Tongue (tissue), 2 donors: Measurements from ENCODE around the gene SSR2. TPM values are rescaled to one million over a fixed set of nuclear protein-coding genes. Genes with fewer than 3 reads are reported as not detected.
"Not testable (repeated sequence)": the region's sequence is repeated elsewhere in the genome, so short reads cannot be mapped to it uniquely, and the experiment has no call there.

Experiments
- DNase-seq: peaks from one replicate; pipeline ENCODE4 v3.0.0-alpha.2; 2015
- total RNA-seq: library from RNA; depleted of rRNA; stranded (reverse); fragments of >200 nt; gene quantifications from one replicate; pipeline ENCODE4 v1.2.3, GENCODE V29; 2014

Gene SSR2
- total RNA-seq, 1 donor from 2014 or later, result 282 TPM

- DNase-seq, result no peak
Observed at GRCh38 chr1:155993595-155993994, 27.2 kb downstream of the SSR2 start.

- no peak for DNase-seq
Observed at GRCh38 chr1:155990005-155990739, 30.6 kb downstream of the SSR2 start.

GRCh38 chr1:155989242-155990004, 31.3 kb downstream of the SSR2 start:
- DNase-seq, result peak; percentile 91

- DNase-seq, result not testable (repeated sequence)
Observed at GRCh38 chr1:155984903-155985645, 35.7 kb downstream of the SSR2 start.

- no peak for DNase-seq
Observed at GRCh38 chr1:155984341-155984740, 36.4 kb downstream of the SSR2 start.

- DNase-seq, result peak; percentile 97
Observed at GRCh38 chr1:155983191-155984024, 37.3 kb downstream of the SSR2 start.

GRCh38 chr1:155982106-155982505, 38.6 kb downstream of the SSR2 start:
- no peak for DNase-seq

GRCh38 chr1:155981266-155982088, 39.3 kb downstream of the SSR2 start:
- no peak for DNase-seq

GRCh38 chr1:155979597-155980343, 41.0 kb downstream of the SSR2 start:
- peak; percentile 72 for DNase-seq

GRCh38 chr1:155978973-155979429, 41.8 kb downstream of the SSR2 start:
- DNase-seq, result peak; percentile 58

GRCh38 chr1:155978325-155978972, 42.3 kb downstream of the SSR2 start, which contains the start of gene ARHGEF2:
Gene ARHGEF2 (minus strand): TSS chr1:155978547. CDS start chr1:155978427, 120 bp downstream.
- DNase-seq, result peak; percentile 91

- peak; percentile 75 for DNase-seq
Observed at GRCh38 chr1:155977690-155978324, 42.9 kb downstream of the SSR2 start.

GRCh38 chr1:155976913-155977689, 43.6 kb downstream of the SSR2 start:
- no peak for DNase-seq

GRCh38 chr1:155976062-155976912, 44.5 kb downstream of the SSR2 start:
- peak; percentile 95 for DNase-seq

GRCh38 chr1:155975375-155976061, 45.2 kb downstream of the SSR2 start:
- DNase-seq, result no peak
